ENCODE data around the gene NOTCH1. TPM values are rescaled to one million over a fixed set of nuclear protein-coding genes. Genes with fewer than 3 reads are reported as not detected.

The NOTCH1 gene
- total and polyA plus RNA-seq, 7 experiments from 2014 or later, result 1.9 to 92.9 (median 52.0) TPM

GRCh38 chr9:136471802-136472487 lies 73.9 kb downstream of the NOTCH1 start:
- Mint-ChIP-seq H3K4me3 (no peak overlapping the region), H3K27me3 (no peaks in the 10 kb centered on the region), H3K27ac (no peak overlapping the region), H3K36me3 (peaks cover 0 to 19% (median 0%) of the 10 kb centered on the region in 5 donors), H3K4me1 (peaks cover 0 to 5% (median 0%) of the 10 kb centered on the region in 7 donors), H3K9me3 (no peaks in the 10 kb centered on the region)
- intact Hi-C loops (cut with micrococcal nuclease), result no loop called here
- Histone ChIP-seq H3K27ac (ENCODE audit: low read depth, low read length) (no peak overlapping the region), H3K9me3 (ENCODE audit: control insufficient read depth in 2 of 3, low read length in 3 of 3) (no peaks in the 10 kb centered on the region), H3K36me3 (ENCODE audit: control insufficient read depth in 2 of 3, insufficient read depth in 3 of 3, low read length in 3 of 3) (peaks cover 24 to 96% (median 26%) of the 10 kb centered on the region in 3 experiments), H3K27me3 (ENCODE audit: control insufficient read depth in 2 of 2, insufficient read depth in 2 of 2, low read length in 2 of 2) (no peaks in the 10 kb centered on the region), H3K4me3 (ENCODE audit: low read length) (no peak overlapping the region), H3K4me1 (ENCODE audit: control insufficient read depth in 2 of 2, insufficient read depth in 2 of 2, low read length in 2 of 2) (no peaks in the 10 kb centered on the region)
- POLR2A ChIA-PET, result interaction anchor here (1.1 kb wide), 1 partner anchor 14 kb away, joined by 3 read pairs; no protein-coding TSS in a partner anchor
- ATAC-seq (no peak), DNase-seq (no peak)
- CTCF ChIA-PET, result no interaction called here

GRCh38 chr9:136470792-136471469 lies 74.9 kb downstream of the NOTCH1 start:
- ATAC-seq, result no peak
- ChIA-PET CTCF (no interaction called here), POLR2A (interaction anchor here (1.1 kb wide), 1 partner anchor 13 kb away, joined by 3 read pairs; no protein-coding TSS in a partner anchor)
- DNase-seq, result no peak
- H3K27ac Mint-ChIP-seq, result no peak overlapping the region
- peaks cover 0 to 26% (median 0%) of the 10 kb centered on the region in 5 donors for H3K36me3 Mint-ChIP-seq
- no peak overlapping the region for H3K27ac ChIP-seq (ENCODE audit: low read depth, low read length)
- intact Hi-C loops (cut with micrococcal nuclease), result no loop called here
- H3K4me1 ChIP-seq (ENCODE audit: control insufficient read depth in 2 of 2, insufficient read depth in 2 of 2, low read length in 2 of 2), result no peaks in the 10 kb centered on the region
- H3K4me1 Mint-ChIP-seq, result peaks cover 0 to 5% (median 0%) of the 10 kb centered on the region in 7 donors
- H3K36me3 ChIP-seq (ENCODE audit: control insufficient read depth in 2 of 3, insufficient read depth in 3 of 3, low read length in 3 of 3), result peaks cover 24 to 96% (median 28%) of the 10 kb centered on the region in 3 experiments
- no peak overlapping the region for H3K4me3 Mint-ChIP-seq
- H3K9me3 Mint-ChIP-seq, result no peaks in the 10 kb centered on the region
- H3K27me3 Mint-ChIP-seq, result no peaks in the 10 kb centered on the region
- no peaks in the 10 kb centered on the region for H3K9me3 ChIP-seq (ENCODE audit: control insufficient read depth in 2 of 3, low read length in 3 of 3)
- no peaks in the 10 kb centered on the region for H3K27me3 ChIP-seq (ENCODE audit: control insufficient read depth in 2 of 2, insufficient read depth in 2 of 2, low read length in 2 of 2)
- no peak overlapping the region for H3K4me3 ChIP-seq (ENCODE audit: low read length)

DNA sequence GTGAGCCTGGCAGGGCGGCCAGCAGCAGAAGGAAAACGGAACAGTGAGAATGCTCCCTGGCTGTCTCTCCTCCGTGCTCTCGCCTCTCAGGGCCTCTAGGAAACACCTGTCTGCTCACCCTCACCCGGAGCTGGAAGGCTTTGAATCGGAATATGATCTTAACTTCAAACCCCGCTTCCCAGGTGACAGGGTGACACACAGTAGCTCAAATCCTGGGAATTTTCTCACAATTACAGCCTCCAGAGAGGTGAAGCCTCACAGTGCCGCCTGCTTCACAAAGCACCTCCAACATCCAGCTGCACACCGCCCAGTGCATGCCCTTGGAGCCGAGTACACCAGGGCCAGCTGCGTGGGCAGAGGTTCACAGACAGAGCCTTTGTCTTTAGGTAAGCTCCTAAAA lies 75.5 kb downstream of the NOTCH1 start:
- no peaks in the 10 kb centered on the region for H3K9me3 ChIP-seq (ENCODE audit: control insufficient read depth in 2 of 3, low read length in 3 of 3)
- ATAC-seq, result no peak
- no peaks in the 10 kb centered on the region for H3K9me3 Mint-ChIP-seq
- no peaks in the 10 kb centered on the region for H3K4me1 ChIP-seq (ENCODE audit: control insufficient read depth in 2 of 2, insufficient read depth in 2 of 2, low read length in 2 of 2)
- ChIA-PET POLR2A (interaction anchor here (1.1 kb wide), 1 partner anchor 12 kb away, joined by 3 read pairs; no protein-coding TSS in a partner anchor), CTCF (no interaction called here)
- H3K4me3 ChIP-seq (ENCODE audit: low read length), result no peak overlapping the region
- intact Hi-C loops (cut with micrococcal nuclease), result no loop called here
- H3K4me1 Mint-ChIP-seq, result peaks cover 0 to 5% (median 0%) of the 10 kb centered on the region in 7 donors
- H3K27me3 ChIP-seq (ENCODE audit: control insufficient read depth in 2 of 2, insufficient read depth in 2 of 2, low read length in 2 of 2), result no peaks in the 10 kb centered on the region
- no peak for DNase-seq
- no peak overlapping the region for H3K27ac ChIP-seq (ENCODE audit: low read depth, low read length)
- peaks cover 29 to 96% (median 34%) of the 10 kb centered on the region in 3 experiments for H3K36me3 ChIP-seq (ENCODE audit: control insufficient read depth in 2 of 3, insufficient read depth in 3 of 3, low read length in 3 of 3)
- H3K27ac Mint-ChIP-seq, result no peak overlapping the region
- no peak overlapping the region for H3K4me3 Mint-ChIP-seq
- H3K27me3 Mint-ChIP-seq, result no peaks in the 10 kb centered on the region
- peaks cover 0 to 25% (median 0%) of the 10 kb centered on the region in 5 donors for H3K36me3 Mint-ChIP-seq

GRCh38 chr9:136467766-136468165 lies 78.1 kb downstream of the NOTCH1 start:
- ChIA-PET POLR2A (no interaction called here), CTCF (no interaction called here)
- Mint-ChIP-seq H3K4me1 (peaks cover 0 to 6% (median 0%) of the 10 kb centered on the region in 7 donors), H3K4me3 (no peak overlapping the region), H3K9me3 (no peaks in the 10 kb centered on the region), H3K27me3 (no peaks in the 10 kb centered on the region), H3K27ac (no peak overlapping the region), H3K36me3 (peaks cover 4 to 39% (median 4%) of the 10 kb centered on the region in 5 donors)
- Histone ChIP-seq H3K4me3 (ENCODE audit: low read length) (no peak overlapping the region), H3K9me3 (ENCODE audit: control insufficient read depth in 2 of 3, low read length in 3 of 3) (no peaks in the 10 kb centered on the region), H3K27ac (ENCODE audit: low read depth, low read length) (no peak overlapping the region), H3K36me3 (ENCODE audit: control insufficient read depth in 2 of 3, insufficient read depth in 3 of 3, low read length in 3 of 3) (peaks cover 30 to 96% (median 38%) of the 10 kb centered on the region in 3 experiments), H3K27me3 (ENCODE audit: control insufficient read depth in 2 of 2, insufficient read depth in 2 of 2, low read length in 2 of 2) (no peaks in the 10 kb centered on the region), H3K4me1 (ENCODE audit: control insufficient read depth in 2 of 2, insufficient read depth in 2 of 2, low read length in 2 of 2) (no peaks in the 10 kb centered on the region)
- DNase-seq, result no peak
- intact Hi-C loops (cut with micrococcal nuclease), result no loop called here
- ATAC-seq, result no peak

DNA sequence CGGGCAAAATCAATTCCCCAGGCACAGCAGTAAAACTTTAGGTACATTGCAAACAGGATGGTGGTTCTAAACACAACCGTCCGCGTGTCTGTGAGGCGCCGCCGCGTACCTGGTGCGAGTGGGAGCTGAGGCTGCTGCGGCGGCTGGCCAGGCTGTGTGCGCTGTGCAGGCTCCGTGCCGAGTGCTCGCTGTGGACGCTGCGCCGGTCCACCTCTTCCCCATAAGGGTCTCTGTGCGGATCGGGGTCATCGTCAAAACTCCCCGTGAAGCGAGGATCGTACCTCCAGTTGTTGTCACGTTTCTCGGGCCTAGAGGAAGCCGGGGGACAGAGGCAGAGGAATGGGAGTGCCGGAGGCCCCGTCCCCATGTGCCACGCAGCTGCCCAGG lies 79.7 kb downstream of the NOTCH1 start:
- intact Hi-C loops (cut with micrococcal nuclease), result no loop called here
- Histone ChIP-seq H3K27ac (ENCODE audit: low read depth, low read length) (no peak overlapping the region), H3K4me3 (ENCODE audit: low read length) (no peak overlapping the region), H3K4me1 (ENCODE audit: control insufficient read depth in 2 of 2, insufficient read depth in 2 of 2, low read length in 2 of 2) (no peaks in the 10 kb centered on the region), H3K9me3 (ENCODE audit: control insufficient read depth in 2 of 3, low read length in 3 of 3) (no peaks in the 10 kb centered on the region), H3K36me3 (ENCODE audit: control insufficient read depth in 2 of 3, insufficient read depth in 3 of 3, low read length in 3 of 3) (peaks cover 32 to 96% (median 41%) of the 10 kb centered on the region in 3 experiments), H3K27me3 (ENCODE audit: control insufficient read depth in 2 of 2, insufficient read depth in 2 of 2, low read length in 2 of 2) (no peaks in the 10 kb centered on the region)
- H3K4me1 Mint-ChIP-seq, result peaks cover 0 to 6% (median 0%) of the 10 kb centered on the region in 7 donors
- peaks cover 4 to 44% (median 5%) of the 10 kb centered on the region in 5 donors for H3K36me3 Mint-ChIP-seq
- ChIA-PET CTCF (no interaction called here), POLR2A (no interaction called here)
- H3K27me3 Mint-ChIP-seq, result no peaks in the 10 kb centered on the region
- DNase-seq, result no peak
- H3K4me3 Mint-ChIP-seq, result no peak overlapping the region
- ATAC-seq, result no peak
- H3K27ac Mint-ChIP-seq, result no peak overlapping the region
- H3K9me3 Mint-ChIP-seq, result no peaks in the 10 kb centered on the region

DNA sequence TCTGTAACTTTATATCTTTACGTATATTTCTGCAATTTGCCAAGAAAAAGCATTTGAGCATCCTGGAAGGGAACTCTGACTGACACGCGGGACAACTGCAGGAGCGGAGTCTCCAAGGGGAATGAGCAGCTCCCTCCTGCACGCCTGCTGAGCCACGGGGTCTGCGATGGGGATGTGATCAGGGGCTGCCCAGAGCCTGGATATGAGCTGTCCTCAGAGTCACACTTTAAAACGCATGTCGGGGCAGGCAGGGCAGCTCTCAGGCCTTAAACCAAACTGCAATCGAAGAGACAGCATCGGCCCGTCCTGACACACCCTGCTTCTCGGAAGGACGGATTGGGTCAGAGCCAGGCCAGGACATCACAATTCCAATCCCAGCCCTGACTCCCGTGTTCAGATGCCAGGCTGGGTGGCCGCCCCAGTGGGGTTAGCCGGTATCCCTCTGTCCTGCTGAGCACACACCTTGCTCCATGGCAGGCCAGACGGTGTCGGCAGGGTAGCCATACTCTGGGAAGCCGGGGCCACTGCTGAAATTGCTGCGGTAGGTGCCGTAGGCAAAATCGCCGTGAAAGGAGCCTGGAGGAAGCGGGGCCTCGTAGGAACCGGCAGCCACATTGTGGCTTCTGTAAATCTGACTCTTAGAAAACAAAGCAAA lies 80.2 kb downstream of the NOTCH1 start:
- CTCF ChIA-PET, result no interaction called here
- no peaks in the 10 kb centered on the region for H3K27me3 Mint-ChIP-seq

More for the DNA sequence above, 80.2 kb downstream of the NOTCH1 start:
- Histone ChIP-seq H3K4me3 (ENCODE audit: low read length) (no peak overlapping the region), H3K9me3 (ENCODE audit: control insufficient read depth in 2 of 3, low read length in 3 of 3) (no peaks in the 10 kb centered on the region), H3K36me3 (ENCODE audit: control insufficient read depth in 2 of 3, insufficient read depth in 3 of 3, low read length in 3 of 3) (peaks cover 31 to 96% (median 42%) of the 10 kb centered on the region in 3 experiments), H3K27me3 (ENCODE audit: control insufficient read depth in 2 of 2, insufficient read depth in 2 of 2, low read length in 2 of 2) (no peaks in the 10 kb centered on the region), H3K4me1 (ENCODE audit: control insufficient read depth in 2 of 2, insufficient read depth in 2 of 2, low read length in 2 of 2) (no peaks in the 10 kb centered on the region), H3K27ac (ENCODE audit: low read depth, low read length) (no peak overlapping the region)
- H3K27ac Mint-ChIP-seq, result no peak overlapping the region
- intact Hi-C loops (cut with micrococcal nuclease), result no loop called here
- H3K4me1 Mint-ChIP-seq, result peaks cover 0 to 6% (median 0%) of the 10 kb centered on the region in 7 donors
- H3K9me3 Mint-ChIP-seq, result no peaks in the 10 kb centered on the region
- ATAC-seq (no peak), DNase-seq (no peak)
- H3K4me3 Mint-ChIP-seq, result no peak overlapping the region
- POLR2A ChIA-PET, result no interaction called here
- peaks cover 4 to 47% (median 5%) of the 10 kb centered on the region in 5 donors for H3K36me3 Mint-ChIP-seq

Data from naive thymus-derived CD4-positive, alpha-beta T cell (primary cell).